Measurements from ENCODE around the gene TP53AIP1.

The TP53AIP1 gene

DNA sequence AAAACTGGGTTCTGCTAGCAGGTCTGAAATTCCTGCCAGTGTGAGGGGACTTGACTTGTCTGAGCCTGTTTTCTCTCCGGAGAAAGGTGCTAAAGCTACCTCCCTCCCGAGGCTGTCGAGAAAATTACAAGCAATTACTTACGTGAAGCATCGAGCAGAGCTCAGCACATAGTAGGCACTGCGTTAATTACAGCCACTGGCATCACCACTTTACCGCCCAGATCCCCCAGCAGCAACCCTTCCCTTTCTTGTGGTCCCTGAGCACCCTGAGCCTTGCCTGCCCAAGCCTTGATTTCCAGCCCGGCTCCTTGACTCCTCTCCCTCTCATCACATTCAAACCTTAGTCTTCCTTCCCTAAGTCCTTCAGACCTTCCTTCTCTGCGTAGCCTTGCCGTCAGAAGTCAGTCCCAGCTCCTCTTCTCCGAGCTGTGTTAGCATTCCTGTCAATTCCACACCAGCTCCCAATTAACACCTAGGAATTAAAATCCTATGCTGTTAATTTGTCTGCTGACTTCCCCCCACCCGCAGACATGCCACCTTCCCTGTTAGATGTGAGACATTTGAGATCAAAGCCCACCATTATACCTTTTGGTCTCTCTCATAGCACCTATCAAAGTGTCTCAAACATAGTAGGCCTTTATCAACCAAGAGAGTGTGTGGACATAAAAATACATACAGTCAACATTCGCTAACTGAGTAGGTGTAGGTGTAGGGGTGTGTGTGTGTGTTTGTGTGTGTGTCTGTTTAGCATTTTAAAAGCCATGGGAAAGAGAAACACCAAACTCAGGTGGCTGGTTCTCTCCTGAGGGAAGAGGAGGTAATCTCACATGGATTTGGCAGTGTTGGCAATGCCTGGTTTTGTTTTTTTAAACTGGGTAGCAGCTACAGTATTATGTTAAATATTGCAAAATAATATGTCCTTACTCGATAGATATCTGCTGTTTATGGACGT, 54.4 kb downstream of the TP53AIP1 start:
- H3K4me3 ChIP-seq (replicated peaks; ENCODE audit: low read depth, low read length): no peak overlapping the region

DNA sequence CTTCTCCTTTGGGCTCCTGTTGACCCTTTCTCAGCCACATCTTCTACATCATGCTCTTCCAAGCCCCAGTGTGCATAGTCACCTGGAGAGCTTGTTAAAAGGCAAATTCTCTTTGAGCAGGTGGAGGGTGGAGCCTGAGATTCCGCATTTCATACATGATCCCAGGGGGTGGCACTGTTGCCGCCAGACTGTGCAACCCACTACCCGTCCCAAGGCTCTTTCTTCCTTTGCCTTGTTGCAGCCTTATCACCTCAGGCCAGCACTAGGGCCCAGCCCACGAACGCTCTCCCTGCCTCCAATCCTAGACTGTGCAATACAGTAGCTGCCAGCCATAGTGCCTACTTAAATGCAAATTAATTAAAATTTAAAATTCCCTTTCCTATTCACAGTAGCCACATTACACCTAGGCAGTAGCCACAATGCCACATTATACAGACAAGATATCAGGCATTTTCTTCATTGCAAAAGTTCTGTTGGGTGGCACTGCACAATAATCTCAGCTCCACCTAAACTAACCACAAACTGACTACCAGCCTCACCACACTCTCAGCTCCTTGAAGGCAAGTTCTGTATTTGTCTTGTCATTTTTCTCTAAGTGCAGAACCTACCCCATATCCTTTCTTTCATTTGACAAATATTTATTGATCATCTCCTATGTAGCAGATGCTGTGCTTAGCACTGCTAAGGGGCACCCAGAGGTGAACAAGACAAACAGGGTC, 56.1 kb downstream of the TP53AIP1 start:
- DNase-seq (ENCODE audit: extremely low read depth, insufficient read length): no peak
- Histone ChIP-seq H3K27me3 (replicated peaks; ENCODE audit: control insufficient read depth, insufficient read depth, low read length) (peaks cover 3% of the 10 kb centered on the region), H3K36me3 (ENCODE audit: control insufficient read depth, insufficient read depth, low read length) (no peaks in the 10 kb centered on the region), H3K4me3 (replicated peaks; ENCODE audit: low read depth, low read length) (no peak overlapping the region)
- TF ChIP-seq, protein P1, sequence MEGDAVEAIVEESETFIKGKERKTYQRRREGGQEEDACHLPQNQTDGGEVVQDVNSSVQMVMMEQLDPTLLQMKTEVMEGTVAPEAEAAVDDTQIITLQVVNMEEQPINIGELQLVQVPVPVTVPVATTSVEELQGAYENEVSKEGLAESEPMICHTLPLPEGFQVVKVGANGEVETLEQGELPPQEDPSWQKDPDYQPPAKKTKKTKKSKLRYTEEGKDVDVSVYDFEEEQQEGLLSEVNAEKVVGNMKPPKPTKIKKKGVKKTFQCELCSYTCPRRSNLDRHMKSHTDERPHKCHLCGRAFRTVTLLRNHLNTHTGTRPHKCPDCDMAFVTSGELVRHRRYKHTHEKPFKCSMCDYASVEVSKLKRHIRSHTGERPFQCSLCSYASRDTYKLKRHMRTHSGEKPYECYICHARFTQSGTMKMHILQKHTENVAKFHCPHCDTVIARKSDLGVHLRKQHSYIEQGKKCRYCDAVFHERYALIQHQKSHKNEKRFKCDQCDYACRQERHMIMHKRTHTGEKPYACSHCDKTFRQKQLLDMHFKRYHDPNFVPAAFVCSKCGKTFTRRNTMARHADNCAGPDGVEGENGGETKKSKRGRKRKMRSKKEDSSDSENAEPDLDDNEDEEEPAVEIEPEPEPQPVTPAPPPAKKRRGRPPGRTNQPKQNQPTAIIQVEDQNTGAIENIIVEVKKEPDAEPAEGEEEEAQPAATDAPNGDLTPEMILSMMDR (IDR thresholded peaks at IDR 0.05; ENCODE audit: insufficient read depth, low read length, poor library complexity, severe bottlenecking): no peak

More for the DNA sequence above, 54.4 kb downstream of the TP53AIP1 start:
- no peak for DNase-seq (ENCODE audit: extremely low read depth, insufficient read length)
- TF ChIP-seq, protein P1 (IDR thresholded peaks at IDR 0.05; ENCODE audit: insufficient read depth, low read length, poor library complexity, severe bottlenecking): no peak
- Histone ChIP-seq H3K36me3 (ENCODE audit: control insufficient read depth, insufficient read depth, low read length) (no peaks in the 10 kb centered on the region), H3K27me3 (replicated peaks; ENCODE audit: control insufficient read depth, insufficient read depth, low read length) (peaks cover 3% of the 10 kb centered on the region; the same call in 1 of the 2 replicates)
